ENCODE results near the gene NMNAT3.

DNA sequence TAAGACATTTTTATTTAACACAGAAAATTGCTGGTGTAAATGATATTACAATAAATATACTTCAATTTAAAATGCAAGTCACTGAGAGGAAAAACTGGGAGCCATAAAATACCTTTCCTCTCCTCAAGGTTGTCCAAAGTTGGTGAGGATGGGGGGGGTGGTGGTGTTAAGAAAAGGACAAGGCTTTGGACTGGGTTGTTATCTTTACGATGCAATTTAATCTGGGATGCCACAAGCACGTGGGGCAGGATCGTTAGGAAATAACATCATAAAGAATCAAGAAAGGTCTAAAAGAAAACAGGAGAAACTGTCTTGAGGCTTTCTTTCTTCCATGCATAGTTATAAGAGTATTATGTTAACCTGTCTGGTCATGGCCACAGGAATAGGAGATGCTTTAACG, 66.9 kb downstream of the NMNAT3 start:
- TF ChIP-seq POLR2A (IDR thresholded peaks at IDR 0.05) (no peak), EP300 (IDR thresholded peaks at IDR 0.05) (no peak)

Measured in upper lobe of left lung (tissue), 4 donors.